Rectal smooth muscle tissue (tissue), 1 donor: ENCODE measurements around the gene BAG3.
"Not testable (repeated sequence)": the region's sequence is repeated elsewhere in the genome, so short reads cannot be mapped to it uniquely, and the experiment has no call there.

Experiments
- H3K27ac ChIP-seq: one replicate; pipeline ENCODE4 v1.7.0; 2013; ENCODE audit warnings: low read depth, low read length, inconsistent platforms
- H3K27me3 ChIP-seq: one replicate; pipeline ENCODE4 v1.7.0; 2013; ENCODE audit warnings: low read length; ENCODE audit not compliant: control insufficient read depth, insufficient read depth
- H3K36me3 ChIP-seq: one replicate; pipeline ENCODE4 v1.7.0; 2013; ENCODE audit warnings: low read length; ENCODE audit not compliant: control insufficient read depth, insufficient read depth
- H3K4me1 ChIP-seq: one replicate; pipeline ENCODE4 v1.7.0; 2013; ENCODE audit warnings: low read length; ENCODE audit not compliant: control insufficient read depth, insufficient read depth
- H3K4me3 ChIP-seq: one replicate; pipeline ENCODE4 v1.7.0; 2013; ENCODE audit warnings: low read length
- H3K9ac ChIP-seq: one replicate; pipeline ENCODE4 v1.7.0; 2013; ENCODE audit warnings: low read length

Gene BAG3

DNA sequence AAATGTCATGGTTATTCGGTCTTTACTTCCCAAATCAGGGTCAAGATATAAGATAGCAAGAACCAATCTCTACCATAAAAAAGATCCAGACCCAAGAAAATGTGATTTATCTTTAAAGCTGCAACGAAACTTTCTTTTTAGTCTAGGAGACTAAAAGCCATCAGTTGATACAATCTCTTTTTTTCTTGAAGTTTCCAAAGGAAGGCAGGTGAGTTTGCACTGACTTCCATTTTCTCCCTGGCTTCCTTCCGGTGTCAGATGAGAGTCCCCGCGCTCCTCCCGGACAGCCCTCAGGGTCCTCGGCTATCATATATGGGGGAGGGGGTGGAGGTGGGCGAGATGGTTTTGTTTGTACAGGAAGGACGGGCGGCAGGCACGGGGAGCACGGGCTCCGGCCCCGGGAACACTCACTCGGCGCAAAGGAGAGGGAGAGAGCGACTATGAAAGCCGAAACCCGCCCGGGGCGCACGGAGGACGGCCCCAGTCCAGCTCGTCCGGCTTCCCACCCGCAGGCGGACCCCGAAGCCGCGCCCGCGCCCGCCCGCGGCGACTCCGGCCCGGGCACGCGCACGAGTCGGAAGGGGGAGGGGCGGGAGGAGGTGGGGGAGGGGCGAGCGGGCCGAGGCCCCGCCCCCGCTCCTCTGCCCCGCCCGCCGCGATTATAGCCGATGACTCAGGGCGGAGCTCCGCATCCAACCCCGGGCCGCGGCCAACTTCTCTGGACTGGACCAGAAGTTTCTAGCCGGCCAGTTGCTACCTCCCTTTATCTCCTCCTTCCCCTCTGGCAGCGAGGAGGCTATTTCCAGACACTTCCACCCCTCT, at the start of gene BAG3:
Gene BAG3 (plus strand): TSS at position 689 of the 822 bp plus-strand sequence. CDS start 296 bp downstream, outside the sequence.
- Histone ChIP-seq H3K4me3 (peak within 1 kb of the TSS; percentile 91), H3K27me3 (no peaks in the 10 kb centered on the region), H3K4me1 (peaks cover 19% of the 10 kb centered on the region), H3K9ac (peak within 1 kb of the TSS; percentile 93), H3K36me3 (no peaks in the 10 kb centered on the region), H3K27ac (peak within 1 kb of the TSS; percentile 96)

DNA sequence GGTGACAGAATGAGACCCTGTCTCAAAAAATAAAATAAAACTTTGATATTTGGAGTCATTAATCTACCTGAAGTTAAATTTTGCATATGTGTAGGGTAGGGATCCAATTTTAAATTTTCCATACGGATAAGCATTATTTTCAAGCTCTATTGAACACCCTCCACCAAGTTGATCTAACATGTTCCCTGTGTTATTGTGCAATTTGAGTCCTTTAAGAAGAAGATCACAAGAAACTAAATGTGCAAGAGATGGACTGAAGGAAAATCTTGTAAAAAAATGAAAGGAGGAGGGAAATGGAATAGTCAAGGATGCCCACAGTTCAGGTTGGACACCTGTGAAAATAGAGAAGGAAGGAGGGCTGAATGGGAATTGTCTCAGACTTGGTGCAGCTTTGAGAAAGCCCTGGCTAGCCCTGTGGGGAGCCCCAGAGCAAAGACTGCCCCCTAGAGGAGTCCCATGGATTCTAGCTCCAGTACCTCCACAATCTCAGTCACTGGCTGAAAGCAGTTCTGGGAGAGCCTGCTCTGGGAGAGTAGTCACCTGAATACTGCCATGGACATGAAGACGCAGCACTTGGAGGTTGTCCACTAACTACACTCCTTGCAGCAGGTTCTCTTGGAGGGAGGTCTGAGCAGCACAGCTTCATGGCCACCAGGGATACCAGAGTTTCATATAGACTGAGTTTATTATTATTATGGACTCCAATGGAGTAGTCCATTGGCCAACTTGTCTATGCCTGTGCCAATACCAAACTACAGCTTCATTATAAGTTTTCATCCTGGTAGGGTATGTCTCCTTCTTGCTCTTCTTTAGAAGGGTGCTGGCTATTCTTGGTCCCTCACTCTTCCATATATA, 48.7 kb upstream of the BAG3 start:
- H3K27ac ChIP-seq = no peak overlapping the region
- H3K36me3 ChIP-seq = no peaks in the 10 kb centered on the region
- H3K4me1 ChIP-seq = peaks cover 2% of the 10 kb centered on the region
- H3K4me3 ChIP-seq = no peak overlapping the region
- no peaks in the 10 kb centered on the region for H3K27me3 ChIP-seq
- no peak overlapping the region for H3K9ac ChIP-seq

DNA sequence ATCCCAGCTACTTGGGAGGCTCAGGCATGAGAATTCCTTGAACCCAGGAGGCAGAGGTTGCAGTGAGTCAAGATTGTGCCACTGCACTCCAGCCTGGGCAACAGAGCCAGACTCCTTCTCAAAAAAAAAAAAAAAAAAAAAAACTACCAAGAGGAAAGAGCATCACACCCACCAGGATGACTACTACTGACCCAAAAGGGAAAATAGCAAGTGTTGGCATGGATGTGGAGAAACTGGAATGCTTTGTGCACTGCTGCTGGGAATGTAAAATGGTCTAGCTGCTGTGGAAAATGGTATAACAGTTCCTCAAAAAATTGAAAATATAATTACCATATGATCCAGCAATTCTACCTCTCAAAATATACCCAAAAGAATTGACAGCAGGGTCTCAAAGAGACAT, 46.7 kb upstream of the BAG3 start:
- no peaks in the 10 kb centered on the region for H3K36me3 ChIP-seq
- H3K27ac ChIP-seq = no peak overlapping the region
- no peak overlapping the region for H3K9ac ChIP-seq
- no peaks in the 10 kb centered on the region for H3K27me3 ChIP-seq
- no peak overlapping the region for H3K4me3 ChIP-seq
- no peaks in the 10 kb centered on the region for H3K4me1 ChIP-seq

DNA sequence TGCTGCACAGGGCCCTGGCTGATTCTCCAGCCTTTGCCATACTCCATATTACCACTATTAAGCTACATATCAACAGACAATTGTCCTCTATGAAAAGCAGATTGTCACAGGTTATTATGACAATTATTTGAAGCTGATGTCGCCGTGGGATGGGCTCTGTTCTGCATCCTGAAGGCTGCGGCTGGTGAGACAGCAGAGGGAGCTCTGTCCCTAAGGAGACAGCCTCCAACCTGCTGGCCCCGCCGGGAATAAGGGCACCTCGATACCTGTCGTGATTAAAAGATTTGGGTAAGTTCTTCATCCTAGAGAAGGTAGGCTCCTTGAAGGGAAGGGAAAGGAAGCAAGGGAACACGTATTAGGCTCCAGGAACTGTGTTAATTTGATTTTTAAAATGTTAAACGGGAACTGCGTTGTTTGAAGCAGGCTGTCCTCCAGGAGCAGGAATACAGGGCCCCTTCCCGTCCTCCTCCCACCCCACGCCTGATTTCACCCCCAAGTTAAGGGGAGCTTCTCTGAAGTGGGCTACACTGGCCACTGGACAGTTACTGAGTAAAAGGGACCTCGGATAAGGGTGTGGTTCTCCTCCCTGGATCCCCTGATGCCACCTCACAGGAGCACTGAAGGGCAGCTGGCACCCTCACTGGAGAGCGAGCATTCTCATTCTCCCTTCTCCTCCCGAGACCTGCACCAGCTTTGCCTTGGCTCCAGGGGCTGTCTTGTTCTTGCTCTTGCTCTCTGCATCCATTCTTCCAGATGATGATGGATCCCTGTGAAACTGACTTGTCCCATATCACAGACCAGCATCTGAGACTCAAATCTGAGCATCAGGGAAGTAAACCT, 42.6 kb upstream of the BAG3 start:
- no peaks in the 10 kb centered on the region for H3K4me1 ChIP-seq
- H3K27ac ChIP-seq = no peak overlapping the region
- H3K9ac ChIP-seq = no peak overlapping the region
- peak overlapping the region; percentile 37 for H3K4me3 ChIP-seq
- no peaks in the 10 kb centered on the region for H3K27me3 ChIP-seq
- H3K36me3 ChIP-seq = no peaks in the 10 kb centered on the region

DNA sequence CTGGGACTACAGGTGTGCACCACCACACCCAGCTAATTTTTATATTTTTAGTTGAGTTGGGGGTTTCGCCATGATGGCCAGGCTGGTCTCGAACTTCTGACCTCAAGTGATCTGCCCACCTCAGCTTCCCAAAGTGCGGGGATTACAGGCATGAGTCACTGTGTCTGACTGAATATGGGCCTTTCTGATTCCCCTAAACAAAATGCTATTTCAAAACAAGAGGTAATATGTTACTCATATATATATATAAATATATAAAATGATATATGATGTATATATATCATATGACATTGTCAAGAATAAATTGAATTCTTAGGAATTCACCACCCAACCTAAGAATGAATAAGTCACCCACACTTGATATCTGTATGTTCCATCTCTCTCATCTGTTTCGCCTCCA, 41.7 kb upstream of the BAG3 start:
- Histone ChIP-seq H3K9ac (no peak overlapping the region), H3K27ac (no peak overlapping the region), H3K36me3 (no peaks in the 10 kb centered on the region), H3K4me3 (no peak overlapping the region), H3K4me1 (no peaks in the 10 kb centered on the region), H3K27me3 (no peaks in the 10 kb centered on the region)

DNA sequence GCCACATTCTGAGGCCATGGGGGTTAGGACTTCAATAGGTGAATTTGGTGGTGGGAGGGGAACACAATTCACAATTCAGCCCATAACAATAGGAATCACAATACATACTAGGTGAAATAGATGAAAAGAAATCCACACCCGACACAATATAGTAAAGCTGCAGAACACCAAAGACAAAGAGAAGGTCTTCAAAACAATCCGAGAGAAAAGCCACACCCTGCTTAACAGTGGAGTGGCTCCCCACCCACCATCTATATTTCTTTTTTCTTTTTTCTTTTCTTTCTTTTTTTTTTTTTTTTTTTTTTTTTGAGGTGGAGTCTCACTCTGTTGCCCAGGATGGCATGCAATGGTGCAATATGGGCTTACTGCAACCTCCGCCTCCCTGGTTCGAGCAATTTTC, 39.7 kb upstream of the BAG3 start:
- Histone ChIP-seq H3K27me3 (no peaks in the 10 kb centered on the region), H3K4me3 (no peak overlapping the region), H3K9ac (no peak overlapping the region), H3K27ac (no peak overlapping the region), H3K4me1 (no peaks in the 10 kb centered on the region), H3K36me3 (no peaks in the 10 kb centered on the region)

DNA sequence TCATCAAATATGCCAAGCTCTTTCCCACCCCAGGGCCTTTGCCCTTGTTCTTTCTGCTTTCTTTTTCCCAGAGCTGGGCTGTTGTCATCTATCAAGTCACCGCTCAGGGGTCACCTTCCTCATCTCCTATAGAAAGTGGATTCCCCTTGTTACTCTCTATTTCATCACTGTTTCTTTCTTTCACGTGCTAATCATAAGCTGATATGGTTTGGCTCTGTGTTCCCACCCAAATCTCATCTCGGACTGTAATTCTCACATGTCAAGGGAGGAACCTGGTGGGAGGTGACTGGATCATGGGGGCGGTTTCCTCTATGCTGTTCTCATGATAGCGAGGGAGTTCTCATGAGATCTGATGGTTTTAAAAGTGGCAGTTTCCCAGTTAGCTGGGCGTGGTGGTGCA, 37.4 kb upstream of the BAG3 start:
- no peak overlapping the region for H3K9ac ChIP-seq
- no peak overlapping the region for H3K27ac ChIP-seq
- H3K36me3 ChIP-seq = no peaks in the 10 kb centered on the region

DNA sequence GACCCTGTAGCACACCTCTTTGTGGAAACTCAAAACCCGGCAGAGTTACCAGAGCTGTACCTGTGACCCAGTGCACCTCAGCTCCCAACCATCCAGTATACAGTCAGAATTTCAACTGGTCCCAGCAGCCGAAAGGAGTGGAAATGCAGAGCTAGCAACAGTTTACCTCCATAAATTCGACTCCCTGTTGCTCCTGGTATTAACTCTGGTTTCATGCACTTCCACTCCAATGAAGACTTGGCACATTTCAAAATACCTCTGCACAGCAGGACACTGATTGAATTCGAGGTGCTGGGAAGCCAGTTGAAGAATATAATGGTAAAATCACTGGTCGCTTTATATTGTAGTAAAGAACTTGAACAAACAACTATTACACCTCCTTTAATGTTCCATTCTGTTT, 36.5 kb upstream of the BAG3 start:
- no peak overlapping the region for H3K9ac ChIP-seq
- no peaks in the 10 kb centered on the region for H3K27me3 ChIP-seq
- no peak overlapping the region for H3K27ac ChIP-seq
- H3K4me3 ChIP-seq = no peak overlapping the region
- no peaks in the 10 kb centered on the region for H3K36me3 ChIP-seq
- no peaks in the 10 kb centered on the region for H3K4me1 ChIP-seq

More for the DNA sequence above, 37.4 kb upstream of the BAG3 start:
- no peaks in the 10 kb centered on the region for H3K4me1 ChIP-seq
- H3K4me3 ChIP-seq = no peak overlapping the region
- H3K27me3 ChIP-seq = no peaks in the 10 kb centered on the region

DNA sequence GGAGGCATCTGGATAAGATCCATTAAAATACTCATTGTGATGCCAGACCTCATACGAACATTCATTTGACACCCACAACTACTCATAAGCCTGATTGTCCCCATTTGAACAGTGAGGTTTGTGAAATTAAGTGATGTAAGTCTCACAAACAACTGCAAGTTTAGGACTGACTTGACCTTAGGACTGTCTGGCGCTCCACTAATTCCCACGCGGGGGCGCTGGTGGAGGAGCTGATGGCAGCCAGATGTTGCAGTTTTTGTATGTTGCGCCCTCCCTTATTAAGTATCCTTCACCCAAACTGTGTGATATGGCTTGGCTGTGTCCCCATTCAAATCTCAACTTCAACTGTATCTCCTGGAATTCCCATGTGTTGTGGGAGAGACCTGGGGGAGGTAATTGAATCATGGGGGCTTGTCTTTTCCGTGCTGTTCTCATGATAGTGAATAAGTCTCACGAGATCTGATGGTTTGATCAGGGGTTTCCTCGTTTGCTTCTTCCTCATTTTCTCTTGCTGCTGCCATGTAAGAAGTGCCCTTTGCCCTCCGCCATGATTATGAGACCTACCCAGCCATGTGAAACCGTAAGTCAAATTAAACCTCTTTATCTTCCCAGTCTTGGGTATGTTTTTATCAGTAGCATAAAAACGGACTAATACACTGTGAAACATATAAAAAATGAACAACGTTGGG, 34.2 kb upstream of the BAG3 start:
- H3K4me3 ChIP-seq = no peak overlapping the region
- H3K27me3 ChIP-seq = no peaks in the 10 kb centered on the region
- no peaks in the 10 kb centered on the region for H3K4me1 ChIP-seq
- no peak overlapping the region for H3K9ac ChIP-seq
- H3K36me3 ChIP-seq = no peaks in the 10 kb centered on the region
- H3K27ac ChIP-seq = no peak overlapping the region

DNA sequence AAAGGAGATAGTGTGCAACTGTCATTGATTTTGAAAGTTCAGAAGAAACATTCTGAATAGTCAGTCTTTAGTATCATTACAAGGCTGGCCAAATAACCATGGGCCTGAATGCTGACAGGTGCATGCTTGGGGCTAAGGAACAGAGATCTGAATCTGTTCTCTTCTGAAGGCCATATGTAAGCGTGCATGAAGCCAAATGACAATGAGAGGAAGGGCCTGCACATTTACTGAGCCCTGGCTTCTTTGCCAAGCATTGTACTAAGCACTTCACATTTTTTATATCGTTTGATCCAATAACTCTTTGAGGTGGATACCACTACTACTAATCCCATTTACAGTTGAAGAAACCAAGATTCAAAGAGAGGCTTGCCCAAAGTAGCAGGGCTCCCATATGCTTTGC, 32.0 kb upstream of the BAG3 start:
- H3K4me3 ChIP-seq = no peak overlapping the region
- no peaks in the 10 kb centered on the region for H3K4me1 ChIP-seq
- no peaks in the 10 kb centered on the region for H3K27me3 ChIP-seq
- no peaks in the 10 kb centered on the region for H3K36me3 ChIP-seq
- no peak overlapping the region for H3K9ac ChIP-seq
- H3K27ac ChIP-seq = no peak overlapping the region

DNA sequence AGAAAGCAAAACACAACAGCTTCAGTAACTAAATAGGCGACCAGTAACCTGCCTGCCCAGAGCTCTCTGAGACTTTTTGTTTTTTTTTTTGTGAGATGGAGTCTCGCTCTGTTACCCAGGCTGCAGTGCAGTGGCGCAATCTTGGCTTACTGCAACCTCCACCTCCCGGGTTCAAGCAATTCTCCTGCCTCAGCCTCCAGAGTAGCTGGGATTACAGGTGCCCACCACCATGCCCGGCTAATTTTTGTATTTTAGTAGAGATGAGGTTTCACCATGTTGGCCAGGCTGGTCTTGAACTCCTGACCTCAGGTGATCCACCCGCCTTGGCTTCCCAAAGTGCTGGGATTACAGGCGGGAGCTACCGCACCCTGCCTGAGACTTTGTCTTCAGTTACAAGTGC, 31.4 kb upstream of the BAG3 start:
- not testable (repeated sequence) for H3K27ac ChIP-seq, H3K4me3 ChIP-seq, H3K36me3 ChIP-seq, H3K4me1 ChIP-seq, H3K27me3 ChIP-seq, H3K9ac ChIP-seq
